OCI-LY3 (cell line): ENCODE measurements around the gene CD207.

Experiments used
- H2AFZ ChIP-seq: fragments of 200-600, 300-600 bp; shearing (Covaris generic); 2 replicates; pipeline ENCODE4 v1.6.0; 2014; ENCODE audit warnings: antibody characterized with exemption, low read depth, low read length
- H3K27ac ChIP-seq: fragments of 200-600, 300-600 bp; sonication (generic); 2 replicates; pipeline ENCODE4 v1.5.1; 2014; ENCODE audit warnings: mild to moderate bottlenecking, low read length, moderate library complexity, mixed read lengths
- H3K27me3 ChIP-seq: fragments of 200-600, 300-600 bp; sonication (generic); 2 replicates; pipeline ENCODE4 v1.6.1; 2014; ENCODE audit warnings: low read depth, low read length, mixed read lengths
- H3K36me3 ChIP-seq: fragments of 200-600, 300-600 bp; sonication (generic); replicated peaks from 2 replicates; pipeline ENCODE3; 2014; ENCODE audit warnings: low read depth, low read length, mixed read lengths
- H3K4me1 ChIP-seq: fragments of 300-600, 200-600 bp; sonication (generic); 2 replicates; pipeline ENCODE4 v1.6.1; 2014; ENCODE audit warnings: low read length, mixed read lengths
- H3K4me2 ChIP-seq: fragments of 200-600, 300-600 bp; sonication (generic); 2 replicates; pipeline ENCODE4 v1.6.1; 2014; ENCODE audit warnings: low read length, mixed read lengths
- H3K4me3 ChIP-seq: fragments of 300-600, 200-600 bp; sonication (generic); 2 replicates; pipeline ENCODE4 v1.5.1; 2014; ENCODE audit warnings: antibody characterized with exemption, mild to moderate bottlenecking, low read length, moderate library complexity
- H3K79me2 ChIP-seq: fragments of 300-600, 200-600 bp; shearing (Covaris generic); 2 replicates; pipeline ENCODE4 v1.6.1; 2014; ENCODE audit warnings: mild to moderate bottlenecking, low read length, mixed read lengths
- H3K9ac ChIP-seq: fragments of 300-600, 200-600 bp; shearing (Covaris generic); 2 replicates; pipeline ENCODE4 v1.6.0; 2014; ENCODE audit warnings: mild to moderate bottlenecking, low read length, moderate library complexity
- H3K9me3 ChIP-seq: fragments of 200-600, 300-600 bp; shearing (Covaris generic); 2 replicates; pipeline ENCODE4 v1.6.1; 2014; ENCODE audit warnings: low read length, mixed read lengths; ENCODE audit not compliant: insufficient read depth
- H4K20me1 ChIP-seq: fragments of 200-600, 300-600 bp; sonication (generic); 2 replicates; pipeline ENCODE4 v1.6.1; 2016; ENCODE audit warnings: low read length, mixed read lengths; ENCODE audit not compliant: insufficient read depth
- CTCF ChIP-seq: fragments of 200-600, 300-600 bp; sonication (generic); IDR thresholded peaks from 2 replicates; pipeline ENCODE4 v1.5.1; 2014; ENCODE audit warnings: antibody characterized with exemption, low read length, low read depth
- EZH2phosphoT487 ChIP-seq: fragments of 200-600 bp; shearing (Covaris generic); IDR thresholded peaks from 2 replicates; pipeline ENCODE4 v1.6.1; 2018; ENCODE audit warnings: antibody characterized with exemption, mixed run types, low read depth

The CD207 gene

GRCh38 chr2:70833246-70833645 is 2.4 kb downstream of the CD207 start:
- Histone ChIP-seq H3K9ac (no peak overlapping the region), H3K79me2 (no peaks in the 10 kb centered on the region), H3K4me3 (no peak overlapping the region), H2AFZ (no peak overlapping the region), H3K27ac (no peak overlapping the region), H3K36me3 (no peaks in the 10 kb centered on the region), H3K4me1 (peaks cover 7% of the 10 kb centered on the region), H3K4me2 (no peak overlapping the region), H3K27me3 (peaks cover 6% of the 10 kb centered on the region; the same call in 1 of the 2 replicates), H3K9me3 (no peaks in the 10 kb centered on the region), H4K20me1 (no peaks in the 10 kb centered on the region)
- TF ChIP-seq CTCF: no peak
- TF ChIP-seq EZH2phosphoT487: no peak

GRCh38 chr2:70832386-70832785 is 3.2 kb downstream of the CD207 start:
- H2AFZ ChIP-seq: no peak overlapping the region
- H3K79me2 ChIP-seq: no peaks in the 10 kb centered on the region
- no peak overlapping the region for H3K9ac ChIP-seq
- H3K9me3 ChIP-seq: no peaks in the 10 kb centered on the region
- H3K27me3 ChIP-seq: peaks cover 6% of the 10 kb centered on the region; the same call in 1 of the 2 replicates
- no peaks in the 10 kb centered on the region for H4K20me1 ChIP-seq
- H3K4me2 ChIP-seq: no peak overlapping the region
- TF ChIP-seq EZH2phosphoT487: no peak
- no peak for TF ChIP-seq CTCF
- H3K36me3 ChIP-seq: no peaks in the 10 kb centered on the region
- no peak overlapping the region for H3K4me3 ChIP-seq
- H3K27ac ChIP-seq: no peak overlapping the region
- H3K4me1 ChIP-seq: peaks cover 7% of the 10 kb centered on the region

GRCh38 chr2:70831861-70832260 is 3.8 kb downstream of the CD207 start:
- Histone ChIP-seq H3K27ac (no peak overlapping the region), H3K27me3 (peaks cover 6% of the 10 kb centered on the region; the same call in 1 of the 2 replicates), H3K79me2 (no peaks in the 10 kb centered on the region), H4K20me1 (no peaks in the 10 kb centered on the region), H3K4me2 (no peak overlapping the region), H2AFZ (no peak overlapping the region), H3K4me1 (peaks cover 7% of the 10 kb centered on the region), H3K9me3 (no peaks in the 10 kb centered on the region), H3K36me3 (no peaks in the 10 kb centered on the region), H3K9ac (no peak overlapping the region), H3K4me3 (no peak overlapping the region)
- TF ChIP-seq CTCF: no peak
- TF ChIP-seq EZH2phosphoT487: no peak

- no peaks in the 10 kb centered on the region for H4K20me1 ChIP-seq
- peaks cover 6% of the 10 kb centered on the region; the same call in 1 of the 2 replicates for H3K27me3 ChIP-seq
- no peaks in the 10 kb centered on the region for H3K36me3 ChIP-seq
- H3K4me2 ChIP-seq: no peak overlapping the region
- H3K9ac ChIP-seq: no peak overlapping the region
- no peaks in the 10 kb centered on the region for H3K79me2 ChIP-seq
- H2AFZ ChIP-seq: no peak overlapping the region
- H3K4me1 ChIP-seq: peaks cover 7% of the 10 kb centered on the region
- H3K4me3 ChIP-seq: no peak overlapping the region
- no peak for TF ChIP-seq CTCF
- TF ChIP-seq EZH2phosphoT487: no peak
- no peaks in the 10 kb centered on the region for H3K9me3 ChIP-seq
- no peak overlapping the region for H3K27ac ChIP-seq
Observed at GRCh38 chr2:70830366-70830765, 5.2 kb downstream of the CD207 start.
